HG03039 (cell line): Measurements from ENCODE around the gene MYH15.
A peak's percentile ranks its signal among the peaks of the same experiment; 100 is the strongest.

Experiments
- ATAC-seq: cut with Tn5 transposase; IDR thresholded peaks from one replicate; pipeline ENCODE4 v1.9.1; 2021; ENCODE audit warnings: mild to moderate bottlenecking, moderate library complexity; ENCODE audit not compliant: unreplicated experiment

MYH15 gene

DNA sequence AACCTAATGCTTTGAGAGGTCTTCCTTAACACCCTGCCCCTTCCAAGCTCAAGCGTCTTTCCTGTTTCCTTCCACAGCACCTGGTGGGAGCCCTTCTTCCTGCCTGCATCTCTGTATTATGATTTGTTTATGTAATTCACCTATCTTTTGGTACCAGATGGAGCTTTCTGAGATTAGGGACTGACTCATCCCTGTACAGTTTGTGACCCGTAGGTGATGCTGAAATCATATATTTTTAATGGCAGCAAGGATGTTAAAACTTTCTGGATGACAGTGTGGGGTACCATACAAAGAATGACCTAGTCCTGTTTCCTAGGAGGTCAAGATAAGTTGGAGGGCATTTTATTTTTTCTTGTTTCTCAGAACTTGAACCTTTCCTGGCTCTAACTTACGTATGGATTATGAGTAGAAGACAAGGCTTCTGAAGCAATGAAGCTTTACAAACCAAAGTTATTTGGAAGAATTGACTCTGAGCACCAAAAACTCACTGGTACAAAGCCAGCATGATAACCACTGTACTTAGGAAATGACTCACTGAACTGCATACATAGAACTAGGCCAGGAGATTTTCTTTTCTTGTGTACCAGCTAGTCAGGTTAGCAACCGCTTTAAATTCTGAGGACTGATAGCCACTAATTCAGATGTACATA lies 167.4 kb downstream of the MYH15 start:
- peak; percentile 67 for ATAC-seq

DNA sequence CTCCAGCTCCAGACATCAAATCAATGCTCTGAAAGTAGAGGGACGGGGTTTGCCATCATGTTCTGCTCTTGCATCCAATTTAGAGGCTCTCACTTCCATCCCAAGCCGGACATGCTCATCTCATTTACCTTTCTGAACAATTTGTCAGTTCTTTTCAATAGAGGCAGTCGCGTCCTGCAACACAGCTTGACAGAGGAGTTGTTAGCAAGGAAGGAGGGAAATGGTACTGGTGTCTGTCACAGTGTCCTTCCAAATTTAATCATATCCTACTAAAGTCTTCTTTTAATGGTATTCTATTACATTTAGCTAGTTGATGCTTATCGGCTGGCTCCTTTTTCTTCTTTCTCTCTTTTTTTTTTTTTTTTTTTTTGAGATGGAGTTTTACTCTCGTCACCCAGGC lies 168.5 kb downstream of the MYH15 start:
- no peak for ATAC-seq

DNA sequence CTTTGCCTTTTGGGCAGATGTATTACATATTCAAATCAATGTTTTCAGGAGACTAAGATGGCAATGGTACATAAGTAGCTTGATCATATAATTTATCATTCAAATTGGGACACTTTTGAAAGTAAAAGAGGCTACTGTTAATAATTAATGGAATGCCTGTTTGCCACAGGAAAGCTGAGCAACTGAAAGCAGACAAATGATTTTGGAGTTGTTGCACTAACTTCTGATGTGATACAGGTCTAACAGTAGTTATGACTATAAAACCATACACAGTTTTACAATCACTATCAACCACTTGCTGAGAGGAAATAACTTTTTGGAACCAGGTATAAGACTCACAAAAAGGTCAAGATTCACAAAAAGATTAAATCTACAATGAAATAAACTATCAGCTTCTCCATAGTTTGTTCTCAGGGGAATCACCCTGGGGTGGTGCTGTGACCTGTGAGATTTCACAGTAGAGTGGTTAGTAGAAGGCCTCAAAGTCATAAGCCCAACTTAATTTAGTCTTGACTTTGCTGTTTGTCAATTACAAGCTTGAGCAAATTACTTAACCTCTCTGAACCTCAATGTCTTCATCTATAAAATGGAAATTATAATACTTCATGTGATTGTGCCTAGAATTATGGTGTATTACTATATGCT lies 171.4 kb downstream of the MYH15 start:
- no peak for ATAC-seq

DNA sequence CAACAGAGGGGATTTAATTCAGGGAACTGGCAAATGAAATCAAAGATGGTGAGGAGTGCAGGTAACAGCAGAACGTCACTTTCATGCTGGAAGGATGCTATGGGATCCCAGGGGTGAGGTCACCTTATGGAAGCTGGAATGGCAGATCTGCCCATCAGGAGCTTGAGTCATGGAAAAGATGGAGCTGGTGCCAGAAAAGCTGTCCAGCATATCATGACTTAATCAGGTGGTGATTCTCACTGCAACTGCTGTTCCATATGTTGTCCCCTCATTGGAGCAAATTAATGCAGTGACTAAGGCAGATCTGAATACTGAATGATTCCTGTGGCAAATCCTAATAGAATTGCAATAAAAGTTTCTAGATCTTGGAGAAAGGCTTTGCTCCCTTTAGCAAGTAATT lies 175.7 kb downstream of the MYH15 start:
- no peak for ATAC-seq

DNA sequence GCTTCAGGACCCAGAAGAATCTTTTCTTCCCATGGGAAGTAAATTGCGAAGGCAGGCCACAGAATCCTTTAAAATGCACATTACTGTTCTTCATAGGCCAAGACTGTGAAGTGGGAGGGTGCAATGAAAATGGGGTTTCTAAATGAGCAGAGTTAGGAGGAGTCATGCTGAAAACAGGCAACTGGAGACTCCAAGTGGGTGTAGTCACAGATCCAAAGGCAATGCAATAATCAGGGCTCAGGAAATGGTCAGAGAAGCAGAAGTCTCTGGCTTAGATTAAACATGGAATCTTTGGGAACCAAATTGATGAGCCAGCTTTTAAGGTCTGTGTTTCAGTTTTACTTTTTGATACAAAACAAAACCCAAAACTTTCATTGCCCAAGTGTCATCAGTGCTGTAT lies 176.4 kb downstream of the MYH15 start:
- ATAC-seq, result no peak

DNA sequence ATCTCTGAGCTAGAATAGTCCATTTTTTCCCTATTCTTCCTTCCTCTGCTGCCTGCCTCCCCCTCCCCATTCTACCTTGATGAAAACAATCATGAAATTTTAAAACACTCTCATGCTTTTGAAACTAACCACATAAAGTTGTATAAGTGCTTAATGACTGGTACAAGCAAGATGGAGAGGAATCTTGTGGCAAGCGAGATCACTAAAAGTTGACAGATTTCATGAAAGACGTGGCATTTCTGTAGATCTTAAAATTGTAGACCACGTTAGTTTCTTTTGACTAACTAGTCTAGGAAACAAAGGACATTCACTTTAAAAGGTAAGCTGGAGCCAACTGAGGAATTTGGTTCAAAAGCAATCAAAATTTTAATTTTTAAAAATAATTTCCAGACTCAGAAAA lies 178.6 kb downstream of the MYH15 start:
- no peak for ATAC-seq
